ENCODE measurements around the gene WDCP.

DNA sequence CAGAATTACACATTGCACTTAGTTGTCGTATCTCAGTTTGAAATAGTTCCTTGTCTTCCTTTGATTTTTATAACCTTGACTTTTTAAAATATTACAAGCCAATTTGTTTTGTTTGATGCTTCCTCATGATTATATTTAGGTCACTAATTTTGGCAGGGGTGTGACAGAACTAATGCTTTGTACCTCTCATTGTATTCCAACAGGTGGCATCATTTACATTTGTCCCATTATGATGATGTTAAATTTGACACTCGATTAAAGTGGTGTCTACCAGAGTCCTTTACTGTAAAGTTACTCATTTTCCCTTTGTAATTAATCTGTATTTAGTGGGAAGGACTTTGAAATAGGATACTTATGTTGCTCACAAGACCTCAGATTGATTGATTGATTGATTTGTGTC, 58.8 kb downstream of the WDCP start:
- TF ChIP-seq, protein P1, sequence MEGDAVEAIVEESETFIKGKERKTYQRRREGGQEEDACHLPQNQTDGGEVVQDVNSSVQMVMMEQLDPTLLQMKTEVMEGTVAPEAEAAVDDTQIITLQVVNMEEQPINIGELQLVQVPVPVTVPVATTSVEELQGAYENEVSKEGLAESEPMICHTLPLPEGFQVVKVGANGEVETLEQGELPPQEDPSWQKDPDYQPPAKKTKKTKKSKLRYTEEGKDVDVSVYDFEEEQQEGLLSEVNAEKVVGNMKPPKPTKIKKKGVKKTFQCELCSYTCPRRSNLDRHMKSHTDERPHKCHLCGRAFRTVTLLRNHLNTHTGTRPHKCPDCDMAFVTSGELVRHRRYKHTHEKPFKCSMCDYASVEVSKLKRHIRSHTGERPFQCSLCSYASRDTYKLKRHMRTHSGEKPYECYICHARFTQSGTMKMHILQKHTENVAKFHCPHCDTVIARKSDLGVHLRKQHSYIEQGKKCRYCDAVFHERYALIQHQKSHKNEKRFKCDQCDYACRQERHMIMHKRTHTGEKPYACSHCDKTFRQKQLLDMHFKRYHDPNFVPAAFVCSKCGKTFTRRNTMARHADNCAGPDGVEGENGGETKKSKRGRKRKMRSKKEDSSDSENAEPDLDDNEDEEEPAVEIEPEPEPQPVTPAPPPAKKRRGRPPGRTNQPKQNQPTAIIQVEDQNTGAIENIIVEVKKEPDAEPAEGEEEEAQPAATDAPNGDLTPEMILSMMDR (IDR thresholded peaks at IDR 0.05): peak; percentile 39 to 55 (median 42)
- no peak for TF ChIP-seq POLR2A (IDR thresholded peaks at IDR 0.05)

All from right lobe of liver (tissue), 4 donors.